BJ (cell line): ENCODE measurements around the gene KCND2. TPM values are rescaled to one million over a fixed set of nuclear protein-coding genes. Genes with fewer than 3 reads are reported as not detected.

ENCODE experiments used
- CTCF ChIA-PET: fragments of 350-600 bp; formaldehyde crosslinking; extraction: SDS; loops from one replicate; lab custom pipeline; 2021; ENCODE audit warnings: antibody characterized with exemption, inconsistent platforms; lab: Yijun Ruan, JAX
- POLR2A ChIA-PET: fragments of 300-600 bp; sonication (Branson Sonifier 250); formaldehyde crosslinking; extraction: SDS; loops from one replicate; lab custom pipeline; 2021; ENCODE audit warnings: antibody characterized with exemption; lab: Charles Lee
- DNase-seq: peaks from one replicate; pipeline ENCODE4 v3.0.0-alpha.2; 2011; ENCODE audit warnings: low read depth
- H3K27me3 ChIP-seq: 2 replicates; pipeline ENCODE4 v1.6.0; 2011; ENCODE audit warnings: low read length; ENCODE audit not compliant: control insufficient read depth, insufficient read depth
- H3K36me3 ChIP-seq: 2 replicates; pipeline ENCODE4 v1.5.1; 2011; ENCODE audit warnings: low read length; ENCODE audit not compliant: control insufficient read depth, insufficient read depth
- H3K4me3 ChIP-seq: 2 replicates; pipeline ENCODE4 v1.5.1; 2011; ENCODE audit warnings: low read depth, mild to moderate bottlenecking, control low read depth, low read length
- CTCF ChIP-seq: IDR thresholded peaks from 2 replicates; pipeline ENCODE4 v1.5.1; 2011; ENCODE audit warnings: low read depth, mild to moderate bottlenecking, control low read depth, inconsistent platforms, low read length, moderate library complexity; ENCODE audit not compliant: insufficient read depth
- polyA plus RNA-seq: library from polyadenylated mRNA; depleted of rRNA; stranded (reverse); fragments of >200 nt; gene quantifications from 2 replicates; pipeline ENCODE4 v1.2.3, GENCODE V29; 2011

The KCND2 gene
- polyA plus RNA-seq, 1 experiment, result not detected

GRCh38 chr7:120460949-120461348, 188.0 kb downstream of the KCND2 start:
- ChIA-PET POLR2A (no interaction called here), CTCF (no interaction called here)
- no peak for DNase-seq
- no peaks in the 10 kb centered on the region for H3K27me3 ChIP-seq
- no peak overlapping the region for H3K4me3 ChIP-seq
- no peak for TF ChIP-seq CTCF
- H3K36me3 ChIP-seq, result no peaks in the 10 kb centered on the region

DNA sequence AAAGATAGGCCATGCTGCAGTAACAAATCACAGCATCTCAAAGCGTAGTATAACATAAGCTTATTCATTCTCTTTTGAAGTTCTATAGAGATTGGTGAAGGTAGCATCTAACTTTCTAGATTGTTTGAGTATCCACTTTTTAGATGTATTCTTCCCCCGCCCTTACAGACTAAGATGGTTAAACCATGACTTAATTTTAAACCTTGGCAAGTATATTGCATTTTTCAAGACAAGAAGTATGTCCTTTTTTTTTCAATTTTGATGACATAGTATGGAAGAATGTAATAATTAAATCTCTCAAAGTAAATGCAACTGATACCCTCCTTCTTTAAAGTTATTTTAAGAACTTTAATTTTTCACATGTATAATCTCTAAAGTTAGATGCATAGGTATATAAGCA, 190.0 kb downstream of the KCND2 start:
- no peak for DNase-seq
- no peak for TF ChIP-seq CTCF
- ChIA-PET CTCF (no interaction called here), POLR2A (no interaction called here)
- H3K27me3 ChIP-seq, result no peaks in the 10 kb centered on the region
- no peak overlapping the region for H3K4me3 ChIP-seq
- H3K36me3 ChIP-seq, result no peaks in the 10 kb centered on the region

DNA sequence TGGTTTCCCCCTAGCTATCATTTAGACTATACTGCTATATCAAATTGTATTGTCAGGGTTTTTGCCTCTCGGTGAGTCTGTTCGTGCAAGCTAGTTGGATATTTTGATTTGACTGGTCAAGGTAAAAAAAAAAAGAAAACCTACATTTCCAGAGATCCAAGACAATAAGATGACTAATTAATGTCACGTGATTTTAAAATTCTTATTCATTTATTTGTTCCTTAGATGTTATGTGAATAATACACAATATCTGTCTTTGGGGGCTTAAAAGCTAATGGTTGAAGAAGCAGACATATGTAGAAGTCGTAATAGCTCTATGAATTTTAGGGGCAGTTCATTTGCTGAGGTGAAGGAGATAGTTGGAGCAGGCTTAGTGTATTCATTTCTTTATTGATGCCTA, 191.1 kb downstream of the KCND2 start:
- ChIA-PET CTCF (no interaction called here), POLR2A (no interaction called here)
- no peak for DNase-seq
- Histone ChIP-seq H3K4me3 (no peak overlapping the region), H3K27me3 (no peaks in the 10 kb centered on the region), H3K36me3 (no peaks in the 10 kb centered on the region)
- no peak for TF ChIP-seq CTCF

DNA sequence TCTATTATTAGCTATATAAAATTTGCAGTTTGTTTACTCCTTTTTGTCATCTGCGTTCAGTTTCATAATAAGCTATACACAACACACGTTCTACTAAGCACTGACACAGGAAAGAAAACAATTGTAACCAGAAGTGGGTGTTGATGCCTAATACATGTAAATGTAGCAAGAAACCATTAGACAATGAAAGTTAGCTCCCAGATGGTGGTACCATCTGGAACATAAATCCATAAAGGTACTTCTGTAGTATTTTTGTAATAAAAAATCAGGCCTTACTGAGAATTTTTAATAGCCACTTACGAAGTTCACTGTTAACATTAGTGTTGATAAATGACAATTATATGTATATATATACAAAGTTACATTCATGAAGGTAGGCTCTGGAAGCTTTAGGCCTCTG, 194.7 kb downstream of the KCND2 start:
- TF ChIP-seq CTCF, result no peak
- ChIA-PET POLR2A (no interaction called here), CTCF (no interaction called here)
- DNase-seq, result no peak
- Histone ChIP-seq H3K27me3 (no peaks in the 10 kb centered on the region), H3K36me3 (no peaks in the 10 kb centered on the region), H3K4me3 (no peak overlapping the region)

- H3K4me3 ChIP-seq, result no peak overlapping the region
- no peak for TF ChIP-seq CTCF
- H3K36me3 ChIP-seq, result no peaks in the 10 kb centered on the region
- ChIA-PET CTCF (no interaction called here), POLR2A (no interaction called here)
- no peak for DNase-seq
- no peaks in the 10 kb centered on the region for H3K27me3 ChIP-seq
Measured at GRCh38 chr7:120468611-120469010, 195.6 kb downstream of the KCND2 start.
